Endothelial cell of umbilical vein (primary cell): Measurements from ENCODE around the gene GPD1L. TPM values are rescaled to one million over a fixed set of nuclear protein-coding genes. Genes with fewer than 3 reads are reported as not detected.

Source experiments
- BruUV-seq: library from RNA; stranded (reverse); fragments of 400-500 nt; replicated peaks from 2 replicates; lab custom pipeline; 2021; lab: Mats Ljungman, UMichigan
- CTCF ChIA-PET: fragments of 300-600, 350-600 bp; sonication (Branson Sonifier 250); formaldehyde crosslinking; loops from one replicate; lab custom pipeline; 2021; ENCODE audit warnings: antibody characterized with exemption, inconsistent platforms; lab: Charles Lee
- POLR2A ChIA-PET: fragments of 300-600, 350-600 bp; sonication (Branson Sonifier 250); formaldehyde crosslinking; loops from one replicate; lab custom pipeline; 2021; ENCODE audit warnings: antibody characterized with exemption, inconsistent platforms; lab: Charles Lee
- DNase-seq: peaks from one replicate; pipeline ENCODE4 v3.0.0-alpha.2; 2011; ENCODE audit warnings: low read depth, low spot score
- FAIRE-seq: peaks from 2 replicates; lab custom pipeline; 2011; peaks lifted over from hg19 to GRCh38; lab: Jason Lieb, UNC
- H2AFZ ChIP-seq: 2 replicates; pipeline ENCODE4 v1.6.0; 2012; ENCODE audit warnings: low read depth, low read length, control low read depth, inconsistent platforms
- H3K27ac ChIP-seq: 2 replicates; pipeline ENCODE4 v1.5.1; 2011; ENCODE audit warnings: low read depth, mild to moderate bottlenecking, control low read depth, low read length, moderate library complexity; ENCODE audit not compliant: insufficient read depth
- H3K27me3 ChIP-seq, 2 experiments: 2 replicates each; pipeline versions ENCODE4 v1.6.0 to v1.6.1; 2011; ENCODE audit warnings: low read length in 2 of 2, mixed read lengths in 1 of 2; ENCODE audit not compliant: control insufficient read depth in 2 of 2, insufficient read depth in 2 of 2
- H3K36me3 ChIP-seq, 2 experiments: 2 replicates in 1 of 2; 3 replicates in 1 of 2; pipeline ENCODE4 v1.5.1; 2011; ENCODE audit warnings: low read length in 2 of 2, mild to moderate bottlenecking in 1 of 2, moderate library complexity in 1 of 2; ENCODE audit not compliant: control insufficient read depth in 2 of 2, insufficient read depth in 2 of 2; ENCODE audit errors: extremely low read depth in 1 of 2
- H3K4me1 ChIP-seq: 3 replicates; pipeline ENCODE4 v1.5.1; 2011; ENCODE audit warnings: mild to moderate bottlenecking, low read length; ENCODE audit not compliant: control insufficient read depth, insufficient read depth; ENCODE audit errors: extremely low read depth
- H3K4me2 ChIP-seq: 2 replicates; pipeline ENCODE4 v1.6.1; 2011; ENCODE audit warnings: low read length, control low read depth, mixed read lengths; ENCODE audit not compliant: insufficient read depth
- H3K4me3 ChIP-seq, 3 experiments: fragments of 200-600 bp in 1 of 3; sonication (generic), shearing (Covaris generic) in 1 of 3; replicated peaks in 1 of 3; 2 replicates each; pipeline ENCODE4 v1.5.1; 2011 to 2016; ENCODE audit warnings: control low read depth in 3 of 3, low read length in 3 of 3, mild to moderate bottlenecking in 2 of 3, inconsistent platforms in 1 of 3, low read depth in 1 of 3, moderate library complexity in 1 of 3; ENCODE audit not compliant: insufficient read depth in 1 of 3
- H3K79me2 ChIP-seq: 2 replicates; pipeline ENCODE4 v1.6.0; 2012; ENCODE audit warnings: low read length, inconsistent platforms; ENCODE audit not compliant: control insufficient read depth, insufficient read depth
- H3K9ac ChIP-seq: replicated peaks from 2 replicates; pipeline ENCODE3; 2011; ENCODE audit warnings: low read length, control low read depth; ENCODE audit not compliant: insufficient read depth; ENCODE audit errors: extremely low read depth
- H3K9me1 ChIP-seq: replicated peaks from 3 replicates; pipeline ENCODE4 v1.6.0; 2011; ENCODE audit warnings: mild to moderate bottlenecking, low read length; ENCODE audit not compliant: control insufficient read depth, insufficient read depth; ENCODE audit errors: extremely low read depth
- H3K9me3 ChIP-seq: replicated peaks from 2 replicates; pipeline ENCODE4 v1.5.1; 2012; ENCODE audit warnings: low read length, inconsistent platforms; ENCODE audit not compliant: control insufficient read depth, insufficient read depth
- H4K20me1 ChIP-seq: replicated peaks from 2 replicates; pipeline ENCODE3; 2011; ENCODE audit warnings: mild to moderate bottlenecking, low read length; ENCODE audit not compliant: control insufficient read depth, insufficient read depth; ENCODE audit errors: extremely low read depth
- CTCF ChIP-seq, 2 donors: IDR thresholded peaks; 1 replicate in 1 of 2; 2 replicates in 1 of 2; pipeline ENCODE4 v1.5.1; 2011; ENCODE audit warnings: low read length in 2 of 2, mild to moderate bottlenecking in 2 of 2, moderate library complexity in 2 of 2, control low read depth in 1 of 2, inconsistent platforms in 1 of 2, low read depth in 1 of 2; ENCODE audit not compliant: insufficient read depth in 1 of 2; ENCODE audit errors: extremely low read depth in 1 of 2
- EZH2 ChIP-seq: IDR thresholded peaks from 2 replicates; pipeline ENCODE4 v1.6.1; 2012; ENCODE audit warnings: borderline replicate concordance, low read depth, mild to moderate bottlenecking, moderate library complexity, low read length, inconsistent platforms; ENCODE audit not compliant: severe bottlenecking
- FOS ChIP-seq: IDR thresholded peaks from 2 replicates; pipeline ENCODE4 v1.6.1; 2011; ENCODE audit warnings: mild to moderate bottlenecking, low read length, moderate library complexity, borderline replicate concordance; ENCODE audit not compliant: insufficient read depth
- GATA2 ChIP-seq: IDR thresholded peaks from 2 replicates; pipeline ENCODE4 v1.7.0; 2011; ENCODE audit warnings: low read depth, mild to moderate bottlenecking, moderate library complexity, mixed read lengths, low read length; ENCODE audit not compliant: insufficient read length, insufficient read depth
- JUN ChIP-seq: IDR thresholded peaks from 2 replicates; pipeline ENCODE4 v1.6.1; 2011; ENCODE audit warnings: borderline replicate concordance, low read depth; ENCODE audit not compliant: insufficient read length, insufficient read depth
- MAX ChIP-seq: IDR thresholded peaks from 2 replicates; pipeline ENCODE4 v1.6.1; 2011; ENCODE audit not compliant: insufficient read depth, insufficient read length
- MYC ChIP-seq: IDR thresholded peaks from one replicate; pipeline ENCODE4 v1.6.1; 2011; ENCODE audit warnings: mild to moderate bottlenecking, low read depth, low read length
- POLR2A ChIP-seq: IDR thresholded peaks from 2 replicates; pipeline ENCODE4 v1.6.1; 2012; ENCODE audit warnings: low read depth, mild to moderate bottlenecking, control low read depth, low read length
- POLR2AphosphoS5 ChIP-seq: IDR thresholded peaks from 2 replicates; pipeline ENCODE4 v1.6.1; 2012; ENCODE audit warnings: low read depth, mild to moderate bottlenecking, control low read depth, low read length, moderate library complexity; ENCODE audit not compliant: insufficient read depth
- dilution Hi-C: fragments of 300-500 bp; cut with MboI; formaldehyde crosslinking; loops from one replicate; pipeline ENCODE4 v1.15.0; 2019; ENCODE audit warnings: low sequenced_read_pairs; ENCODE audit not compliant: extremely low pct_ligation_motif_present
- intact Hi-C: fragments of 100-400 bp; cut with micrococcal nuclease; formaldehyde crosslinking; loops from one replicate; pipeline ENCODE4 v1.10.0; 2022
- polyA plus RNA-seq, 4 experiments: library from polyadenylated mRNA; depleted of rRNA in 3 of 4; stranded (reverse) in 3 of 4; unstranded in 1 of 4; fragments of >200 nt; gene quantifications; 2 replicates each; pipeline versions ENCODE4 v1.2.1 to v1.2.3, GENCODE V29; 2011 to 2012; ENCODE audit warnings: missing spikeins in 1 of 4
- total RNA-seq: library from RNA; stranded (reverse); gene quantifications from 2 replicates; pipeline ENCODE4 v1.2.3, GENCODE V29; 2021

GPD1L gene
- total and polyA plus RNA-seq, 2 donors (not counting 3 experiments of a cell fraction or from before 2014, with no cell fraction given): 5.1 to 12.9 TPM

GRCh38 chr3:32120471-32120870, 14.1 kb downstream of the GPD1L start:
- ChIA-PET POLR2A (no interaction called here), CTCF (interaction anchor here (1.5 kb wide), 1 partner anchor 12 kb away, joined by 4 read pairs; no protein-coding TSS in a partner anchor)
- no peaks in the 10 kb centered on the region for H3K27me3 ChIP-seq
- no peak overlapping the region for H3K4me2 ChIP-seq
- no peak overlapping the region for H3K4me3 ChIP-seq
- H3K9ac ChIP-seq: no peak overlapping the region
- no peaks in the 10 kb centered on the region for H3K4me1 ChIP-seq
- H3K9me3 ChIP-seq: no peaks in the 10 kb centered on the region
- FAIRE-seq (no peak), DNase-seq (no peak)
- no peak overlapping the region for H2AFZ ChIP-seq
- no peaks in the 10 kb centered on the region for H3K79me2 ChIP-seq
- BruUV-seq: no TSS peak
- dilution Hi-C loops (no loop called here), intact Hi-C loops (no loop called here)
- no peaks in the 10 kb centered on the region for H4K20me1 ChIP-seq
- TF ChIP-seq FOS (no peak), MAX (no peak), MYC (no peak), POLR2A (no peak), POLR2AphosphoS5 (no peak), EZH2 (no peak), GATA2 (no peak), JUN (no peak), CTCF (IDR thresholded peaks at IDR 0.05; ENCODE audit: extremely low read depth in 1 of 2, insufficient read depth in 1 of 2, low read depth in 1 of 2, low read length in 2 of 2) (no peak)
- no peaks in the 10 kb centered on the region for H3K36me3 ChIP-seq
- no peak overlapping the region for H3K27ac ChIP-seq
- H3K9me1 ChIP-seq: no peaks in the 10 kb centered on the region
